Amniotic stem cell (primary cell): ENCODE results near the gene FERMT1.
"Not testable (repeated sequence)": the region's sequence is repeated elsewhere in the genome, so short reads cannot be mapped to it uniquely, and the experiment has no call there.

Experiments
- DNase-seq: peaks from one replicate; lab custom pipeline; 2025; lab: John Stamatoyannopoulos, UW

Gene FERMT1

GRCh38 chr20:6039766-6040165, 83.1 kb downstream of the FERMT1 start:
- DNase-seq = no peak

- DNase-seq = no peak
Observed at GRCh38 chr20:6038256-6038655, 84.6 kb downstream of the FERMT1 start.

GRCh38 chr20:6037082-6037481, 85.7 kb downstream of the FERMT1 start:
- DNase-seq = no peak

GRCh38 chr20:6036213-6036612, 86.6 kb downstream of the FERMT1 start:
- no peak for DNase-seq

- no peak for DNase-seq
Observed at GRCh38 chr20:6034134-6034969, 88.5 kb downstream of the FERMT1 start.

GRCh38 chr20:6032907-6033306, 89.9 kb downstream of the FERMT1 start:
- DNase-seq = not testable (repeated sequence)

- no peak for DNase-seq
Observed at GRCh38 chr20:6030453-6031080, 92.3 kb downstream of the FERMT1 start.

- DNase-seq = no peak
Observed at GRCh38 chr20:6029538-6029937, 93.3 kb downstream of the FERMT1 start.

- DNase-seq = no peak
Observed at GRCh38 chr20:6028818-6029217, 94.0 kb downstream of the FERMT1 start.

- DNase-seq = no peak
Observed at GRCh38 chr20:6026051-6026450, 96.8 kb downstream of the FERMT1 start.
